ENCODE measurements around the gene WFIKKN1. TPM values are rescaled to one million over a fixed set of nuclear protein-coding genes. Genes with fewer than 3 reads are reported as not detected.

The WFIKKN1 gene
- total and polyA plus RNA-seq, 2 of the 13 experiments (the other 11 are each of a cell fraction or from before 2014, with no cell fraction given) = 1.7 to 4.9 TPM

- no peak for TF ChIP-seq GPBP1L1 (CRISPR knock-in tag; IDR thresholded peaks at IDR 0.05)
- TF ChIP-seq KDM6A (CRISPR knock-in tag; IDR thresholded peaks at IDR 0.05; ENCODE audit: low read depth) = no peak
- TF ChIP-seq RBFOX2 (IDR thresholded peaks at IDR 0.05; ENCODE audit: low read depth, low read length) = 0 out of 2 replicates have a peak, but pooled peaks have one; percentile 32
- TF ChIP-seq CBX1 (IDR thresholded peaks at IDR 0.05; ENCODE audit: low read depth) = no peak
- no peak for TF ChIP-seq ELK4 (CRISPR knock-in tag; IDR thresholded peaks at IDR 0.05; ENCODE audit: borderline replicate concordance)
- no peak for TF ChIP-seq ZNF431 (CRISPR knock-in tag; IDR thresholded peaks at IDR 0.05; ENCODE audit: borderline replicate concordance, low read depth)
- peak; percentile 23; the same call in 1 of the 2 replicates for TF ChIP-seq POLR2AphosphoS5 (IDR thresholded peaks at IDR 0.05; ENCODE audit: low read depth, low read length)
- TF ChIP-seq HNRNPLL (IDR thresholded peaks at IDR 0.05; ENCODE audit: low read depth, low read length, poor library complexity, severe bottlenecking) = no peak
- no peak for TF ChIP-seq ZKSCAN5 (CRISPR knock-in tag; IDR thresholded peaks at IDR 0.05)
- 0 out of 2 replicates have a peak, but pooled peaks have one; percentile 20 for TF ChIP-seq ZBTB7B (CRISPR knock-in tag; IDR thresholded peaks at IDR 0.05)
- no peak for TF ChIP-seq SP5 (CRISPR knock-in tag; IDR thresholded peaks at IDR 0.05; ENCODE audit: borderline replicate concordance, low read depth)
- TF ChIP-seq AGO2 (optimal IDR thresholded peaks at IDR 0.05; ENCODE audit: low read depth, low read length) = peak; percentile 92
- TF ChIP-seq IKZF1 (IDR thresholded peaks at IDR 0.05) = no peak
- 0 out of 2 replicates have a peak, but pooled peaks have one; percentile 21 for TF ChIP-seq RXRA (CRISPR knock-in tag; IDR thresholded peaks at IDR 0.05)
- no peak for TF ChIP-seq FOXC1 (CRISPR knock-in tag; IDR thresholded peaks at IDR 0.05; ENCODE audit: borderline replicate concordance)
- no peak for TF ChIP-seq ZFP82 (CRISPR knock-in tag; IDR thresholded peaks at IDR 0.05; ENCODE audit: borderline replicate concordance)
- no peak for TF ChIP-seq THRA (CRISPR knock-in tag; IDR thresholded peaks at IDR 0.05; ENCODE audit: borderline replicate concordance)
- no peak for TF ChIP-seq ZBTB4 (CRISPR knock-in tag; IDR thresholded peaks at IDR 0.05; ENCODE audit: borderline replicate concordance)
- 0 out of 2 replicates have a peak, but pooled peaks have one; percentile 17 for TF ChIP-seq SSRP1 (CRISPR knock-in tag; IDR thresholded peaks at IDR 0.05)
- TF ChIP-seq ZBTB2 (CRISPR knock-in tag; IDR thresholded peaks at IDR 0.05; ENCODE audit: low read depth) = no peak
These were observed 43.9 kb upstream of the WFIKKN1 start (continued) for GRCh38 chr16:586645-587590.
